HG02938 (cell line): Measurements from ENCODE around the gene DPYD.

ENCODE experiments used
- ATAC-seq: cut with Tn5 transposase; IDR thresholded peaks from one replicate; pipeline ENCODE4 v1.9.1; 2021; ENCODE audit warnings: mild to moderate bottlenecking, moderate library complexity; ENCODE audit not compliant: unreplicated experiment

Gene DPYD

DNA sequence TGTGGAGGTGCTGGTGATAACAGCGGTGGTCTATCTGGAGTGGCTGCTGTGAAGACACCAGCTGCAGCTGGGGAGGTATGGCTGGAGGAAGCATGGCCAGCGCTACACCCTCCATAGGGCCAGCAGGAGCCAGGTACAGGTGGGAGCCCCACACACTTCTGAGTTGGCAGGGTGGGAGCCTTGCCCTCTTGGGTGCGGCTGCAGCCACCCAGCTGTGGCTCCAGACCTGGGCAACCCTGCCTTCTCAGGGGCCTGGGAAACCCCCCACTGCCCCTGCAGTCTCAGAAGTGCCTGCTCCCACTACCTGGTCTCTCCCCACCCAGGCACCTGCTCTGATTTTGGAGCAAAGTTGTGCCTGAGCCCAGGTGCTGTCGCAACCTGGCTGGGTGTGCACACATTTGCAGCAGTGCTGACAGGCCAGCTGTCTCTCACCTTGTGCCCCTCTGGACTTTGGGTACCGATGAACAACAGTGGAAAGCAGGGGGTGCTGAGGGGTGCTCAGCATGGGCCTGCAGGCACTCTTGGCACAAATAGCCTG is 76.2 kb downstream of the DPYD start:
- ATAC-seq = no peak

- ATAC-seq = no peak
Observed at GRCh38 chr1:97841338-97841737, 79.5 kb downstream of the DPYD start.

DNA sequence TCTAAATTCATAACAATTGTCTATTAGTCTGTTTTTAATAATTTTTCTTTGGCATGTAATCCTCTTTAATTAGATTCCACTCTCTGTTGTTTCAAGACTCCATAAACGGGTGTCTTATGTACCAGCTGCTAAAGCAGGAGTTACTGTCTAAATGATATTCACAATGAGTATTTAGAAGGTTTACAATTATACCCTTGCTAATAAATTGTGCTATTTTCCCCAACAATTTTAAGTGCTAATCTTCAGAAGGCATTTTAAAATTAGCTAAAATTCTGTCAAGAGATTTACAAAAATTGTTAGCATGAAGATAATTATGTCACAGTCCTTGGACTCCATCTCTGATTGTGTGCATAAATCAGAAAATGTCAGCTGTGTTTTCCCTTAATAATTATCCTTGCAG is 83.7 kb downstream of the DPYD start:
- ATAC-seq = no peak

- no peak for ATAC-seq
Observed at GRCh38 chr1:97834899-97835298, 85.9 kb downstream of the DPYD start.

DNA sequence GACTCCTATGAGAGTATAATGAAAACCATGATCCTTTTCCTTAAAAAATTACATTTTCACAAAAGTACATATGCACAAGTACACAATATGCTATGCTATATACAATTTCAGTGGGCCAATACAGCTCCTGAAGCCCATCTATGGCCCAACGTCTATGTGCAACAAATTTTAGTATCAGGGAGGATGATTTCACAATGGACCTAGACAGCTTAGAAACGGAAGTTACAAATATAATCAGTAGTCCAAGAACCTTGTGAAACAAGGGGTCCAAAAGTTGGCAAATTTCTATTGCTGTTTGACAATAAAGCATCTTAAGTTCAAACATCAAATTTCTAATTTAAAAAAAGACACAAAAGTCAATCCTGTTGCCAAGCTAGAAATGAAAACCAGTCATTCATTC is 87.0 kb downstream of the DPYD start:
- no peak for ATAC-seq

DNA sequence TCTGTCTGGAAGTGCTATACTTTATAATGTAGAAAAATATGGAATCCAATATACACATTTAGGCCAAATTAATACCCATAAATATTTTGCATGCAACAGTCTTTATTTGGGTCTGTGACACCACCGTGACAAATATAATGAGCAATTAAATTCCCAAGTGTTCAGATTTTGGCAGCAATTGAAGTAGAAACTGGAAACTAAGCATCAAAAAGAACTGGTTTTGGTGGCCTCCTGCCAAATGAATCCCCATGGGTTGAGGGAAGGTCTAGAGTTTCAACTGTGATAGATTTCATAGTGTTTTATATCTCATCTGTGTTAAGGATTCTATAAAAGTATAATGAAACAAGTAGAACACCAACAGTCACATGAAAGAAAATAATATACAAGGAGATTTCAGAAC is 88.4 kb downstream of the DPYD start:
- ATAC-seq = no peak

DNA sequence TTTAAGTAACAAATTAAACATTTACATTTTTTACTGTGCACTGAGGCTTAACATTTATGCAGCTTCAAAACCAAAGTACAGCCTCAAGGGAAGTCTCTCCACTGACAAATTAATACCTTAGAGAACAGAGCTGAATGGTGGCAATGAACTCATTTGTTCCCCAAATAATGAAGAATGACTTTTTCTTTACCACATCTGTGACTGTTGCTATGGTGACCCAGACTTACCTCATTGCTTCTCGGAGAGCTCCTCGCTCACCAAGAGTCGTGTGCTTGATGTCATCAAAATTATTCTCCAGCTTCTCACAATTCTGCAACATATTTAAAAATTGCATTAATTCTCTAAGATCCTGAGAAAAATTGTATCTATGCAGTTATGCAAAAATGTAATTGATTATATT is 92.9 kb downstream of the DPYD start:
- ATAC-seq = peak; percentile 71

GRCh38 chr1:97826820-97827219 is 94.0 kb downstream of the DPYD start:
- no peak for ATAC-seq

GRCh38 chr1:97824624-97825023 is 96.2 kb downstream of the DPYD start:
- no peak for ATAC-seq

GRCh38 chr1:97824200-97824599 is 96.6 kb downstream of the DPYD start:
- no peak for ATAC-seq

DNA sequence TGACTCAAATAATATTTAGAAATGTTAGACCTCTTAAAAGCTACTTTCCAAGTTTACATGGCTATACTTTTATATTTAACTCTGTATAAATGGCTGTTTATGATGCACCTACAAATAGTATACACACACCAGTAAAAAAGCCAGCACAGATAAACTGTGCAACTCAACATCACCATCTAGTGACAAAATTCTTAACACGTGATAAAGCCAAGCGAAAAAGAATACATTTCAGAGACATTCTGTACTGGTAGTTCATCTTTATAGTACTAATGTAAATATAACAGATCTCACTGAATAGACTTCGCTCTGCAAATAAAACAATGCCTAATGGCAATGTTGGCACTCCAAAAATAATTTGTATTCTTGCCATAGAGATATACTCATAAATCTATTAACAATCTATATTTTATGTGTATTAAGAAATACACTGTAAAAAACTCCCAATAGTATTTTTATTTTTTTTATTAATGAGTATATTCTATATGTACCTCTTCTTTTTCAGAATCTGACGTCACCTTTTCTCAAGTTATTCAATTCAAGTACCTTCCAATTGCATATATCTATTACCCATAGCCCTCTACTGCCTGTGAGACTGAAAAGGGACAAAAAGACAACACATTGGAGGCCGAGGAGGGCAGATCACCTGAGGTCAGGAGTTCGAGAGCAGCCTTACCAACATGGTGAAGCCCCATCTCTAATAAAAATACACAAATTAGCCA is 100.2 kb downstream of the DPYD start:
- ATAC-seq = peak; percentile 77

GRCh38 chr1:97816927-97817326 is 103.9 kb downstream of the DPYD start:
- ATAC-seq = no peak

DNA sequence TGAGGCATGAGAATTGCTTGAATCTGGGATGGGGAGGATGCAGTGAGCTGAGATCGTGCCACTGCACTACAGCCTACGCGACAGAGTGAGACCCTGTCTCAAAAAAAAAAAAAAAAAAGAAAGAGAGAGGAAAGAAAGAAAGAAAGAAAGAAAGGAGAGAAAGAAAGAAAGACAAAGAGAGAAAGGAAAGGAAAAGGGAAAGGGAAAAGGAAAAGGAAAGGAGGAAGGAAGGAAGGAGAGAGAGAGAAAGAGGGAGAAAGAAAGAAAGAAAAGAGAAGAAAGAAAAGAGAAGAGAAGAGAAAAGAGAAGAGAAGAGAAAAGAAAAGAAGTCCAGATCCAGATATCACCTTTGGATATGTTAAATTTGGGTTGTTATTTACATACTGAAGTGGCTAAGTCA is 106.0 kb downstream of the DPYD start:
- no peak for ATAC-seq

DNA sequence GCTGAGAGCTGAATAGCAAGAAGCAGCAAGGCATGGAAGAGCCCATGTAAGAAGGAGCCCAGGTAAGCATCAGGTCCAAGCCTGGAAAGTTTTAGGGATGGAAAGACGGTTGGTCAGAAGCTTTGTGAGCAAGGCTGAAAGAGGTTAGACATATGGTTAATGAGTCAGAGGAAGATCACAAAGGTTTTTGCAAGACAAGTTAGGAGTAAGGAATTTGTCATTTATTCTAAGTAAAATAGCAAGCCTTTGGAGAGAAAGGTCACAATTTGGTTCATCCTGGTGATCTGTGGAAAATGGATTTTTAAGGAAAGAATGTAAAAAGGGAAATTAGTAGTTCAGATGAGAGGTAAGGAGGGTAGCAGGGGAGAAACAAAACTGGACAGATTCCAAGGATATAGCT is 106.7 kb downstream of the DPYD start:
- ATAC-seq = no peak

DNA sequence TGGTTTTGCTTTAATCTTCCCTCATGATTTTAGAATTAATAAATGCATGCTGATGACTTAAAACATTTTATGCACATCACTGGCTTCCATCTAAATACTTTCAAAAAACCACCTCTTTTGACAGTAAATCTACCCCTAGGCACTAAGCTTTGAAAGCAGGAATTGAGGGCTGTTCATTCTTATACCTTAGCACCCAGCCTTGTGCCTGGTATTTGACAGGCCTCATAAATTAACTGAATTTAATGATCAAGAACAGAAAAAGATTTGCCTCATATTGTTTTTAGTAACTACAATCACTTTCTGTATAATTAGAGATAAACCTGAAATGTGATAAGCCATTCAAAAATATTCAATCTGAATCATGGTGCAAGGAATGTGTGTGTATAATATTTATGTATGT is 108.8 kb downstream of the DPYD start:
- no peak for ATAC-seq

DNA sequence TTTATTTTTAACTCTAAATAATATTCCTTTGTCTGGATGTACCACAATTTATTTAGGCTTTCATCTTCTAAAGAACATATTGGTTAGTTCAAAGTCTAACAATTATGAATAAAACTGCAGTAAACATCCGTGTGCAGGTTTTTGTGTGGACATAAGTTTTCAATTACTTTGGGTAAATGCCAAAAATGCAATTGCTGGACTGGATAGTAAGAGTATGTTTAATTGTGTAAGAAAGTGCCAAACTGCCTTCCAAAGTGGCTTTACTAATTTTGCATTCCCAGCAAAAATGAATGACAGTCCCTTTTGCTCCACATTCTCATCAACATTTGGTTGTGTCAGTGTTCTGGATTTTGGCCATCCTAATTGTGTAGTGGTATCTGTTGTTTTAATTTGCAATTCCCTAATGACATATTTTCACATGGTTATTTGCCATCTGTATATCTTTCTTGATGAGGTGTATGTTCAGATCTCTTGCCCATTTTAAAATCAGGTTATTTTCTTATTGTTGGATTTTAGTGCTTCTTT is 113.8 kb downstream of the DPYD start:
- ATAC-seq = no peak

DNA sequence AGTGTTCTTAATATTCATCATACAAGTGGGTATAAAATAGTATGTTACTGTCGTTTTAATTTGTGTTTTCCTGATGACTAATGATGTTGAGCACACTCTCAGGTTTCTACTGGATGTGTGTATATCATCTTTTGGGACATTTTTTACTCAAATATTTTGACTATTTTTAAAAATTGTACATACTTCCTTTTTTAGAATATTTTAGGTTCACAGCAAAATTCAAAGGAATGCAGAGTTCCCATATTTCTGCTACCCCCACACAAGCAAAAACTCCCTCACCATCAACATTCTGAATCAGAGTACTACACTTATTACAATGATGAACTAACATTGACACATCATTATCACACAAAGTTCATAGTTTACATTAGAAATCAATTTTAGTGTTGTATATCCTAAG is 114.5 kb downstream of the DPYD start:
- no peak for ATAC-seq

- ATAC-seq = no peak
Observed at GRCh38 chr1:97805093-97805492, 115.7 kb downstream of the DPYD start.

GRCh38 chr1:97803026-97803425 is 117.8 kb downstream of the DPYD start:
- no peak for ATAC-seq

DNA sequence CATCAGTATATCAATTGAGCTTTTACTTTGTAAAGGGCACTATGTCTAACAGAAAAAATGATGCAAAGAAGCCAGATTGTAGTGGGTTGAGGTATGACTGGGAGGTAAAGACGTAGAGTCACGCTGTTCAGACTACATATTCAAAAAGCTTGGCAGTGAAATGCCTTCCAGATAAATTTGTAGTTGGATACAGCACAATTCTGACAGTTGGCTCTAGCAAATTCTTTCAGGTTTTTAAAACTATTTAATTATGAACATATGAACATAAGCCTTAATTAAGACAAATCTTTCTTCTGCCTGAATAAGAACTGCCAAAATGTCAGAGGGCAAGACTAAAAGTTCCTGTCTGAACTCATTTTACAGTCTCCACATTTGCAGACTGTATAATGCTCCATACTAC is 118.8 kb downstream of the DPYD start:
- ATAC-seq = no peak

GRCh38 chr1:97797403-97798183 is 123.2 kb downstream of the DPYD start:
- ATAC-seq = no peak

DNA sequence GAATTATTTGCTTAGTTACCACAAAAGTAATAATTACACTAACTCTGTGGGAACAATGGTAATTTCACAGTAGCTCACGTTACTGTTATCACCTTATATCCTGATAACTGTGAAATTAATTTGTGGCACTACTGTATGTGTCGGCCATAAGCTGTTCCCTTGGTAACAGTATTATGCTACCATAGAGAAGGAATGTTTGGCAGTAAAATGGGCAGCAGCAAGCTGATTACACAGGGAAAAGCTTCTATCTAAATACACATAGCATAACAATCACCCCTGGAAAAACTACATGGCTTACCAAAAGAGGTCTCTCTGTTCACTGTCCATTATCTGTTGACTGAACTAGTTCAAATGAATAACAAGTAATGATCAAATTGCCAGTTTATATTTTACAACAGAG is 124.1 kb downstream of the DPYD start:
- no peak for ATAC-seq
